ENCODE data around the gene MIOS. TPM values are rescaled to one million over a fixed set of nuclear protein-coding genes. Genes with fewer than 3 reads are reported as not detected.
"Not testable (repeated sequence)": the region's sequence is repeated elsewhere in the genome, so short reads cannot be mapped to it uniquely, and the experiment has no call there.

Gene MIOS
- total RNA-seq, 1 donor from 2014 or later: 37.9 TPM

GRCh38 chr7:7651479-7651878 lies 84.8 kb downstream of the MIOS start:
- H3K27me3 Mint-ChIP-seq (ENCODE audit: low read depth): no peaks in the 10 kb centered on the region
- no peak overlapping the region for H3K4me3 Mint-ChIP-seq
- no peaks in the 10 kb centered on the region for H3K36me3 Mint-ChIP-seq (ENCODE audit: low read depth)
- H3K4me1 Mint-ChIP-seq: peaks cover 9% of the 10 kb centered on the region
- no peak overlapping the region for H3K27ac Mint-ChIP-seq (ENCODE audit: unreplicated experiment)
- no peak for TF ChIP-seq CTCF (conservative IDR thresholded peaks at IDR 0.05)
- H3K9me3 Mint-ChIP-seq: no peaks in the 10 kb centered on the region
- DNase-seq (ENCODE audit: low read depth, low spot score): no peak

- Mint-ChIP-seq H3K27ac (ENCODE audit: unreplicated experiment) (no peak overlapping the region), H3K36me3 (ENCODE audit: low read depth) (peaks cover 11% of the 10 kb centered on the region), H3K27me3 (ENCODE audit: low read depth) (no peaks in the 10 kb centered on the region), H3K4me3 (no peak overlapping the region), H3K9me3 (peaks cover 2% of the 10 kb centered on the region), H3K4me1 (peaks cover 9% of the 10 kb centered on the region)
- no peak for TF ChIP-seq CTCF (conservative IDR thresholded peaks at IDR 0.05)
- DNase-seq (ENCODE audit: low read depth, low spot score): no peak
These were observed 86.3 kb downstream of the MIOS start for GRCh38 chr7:7652798-7653540.

GRCh38 chr7:7653593-7654187 lies 87.0 kb downstream of the MIOS start:
- Mint-ChIP-seq H3K4me3 (no peak overlapping the region), H3K9me3 (peaks cover 2% of the 10 kb centered on the region), H3K27me3 (ENCODE audit: low read depth) (no peaks in the 10 kb centered on the region), H3K36me3 (ENCODE audit: low read depth) (peaks cover 17% of the 10 kb centered on the region), H3K27ac (ENCODE audit: unreplicated experiment) (no peak overlapping the region), H3K4me1 (peaks cover 9% of the 10 kb centered on the region)
- peak; percentile 35 for DNase-seq (ENCODE audit: low read depth, low spot score)
- peak; percentile 67 for TF ChIP-seq CTCF (conservative IDR thresholded peaks at IDR 0.05)

GRCh38 chr7:7654964-7655715 lies 88.5 kb downstream of the MIOS start:
- TF ChIP-seq CTCF (conservative IDR thresholded peaks at IDR 0.05): no peak
- Mint-ChIP-seq H3K4me3 (no peak overlapping the region), H3K27me3 (ENCODE audit: low read depth) (no peaks in the 10 kb centered on the region), H3K4me1 (peaks cover 9% of the 10 kb centered on the region), H3K9me3 (peaks cover 10% of the 10 kb centered on the region), H3K27ac (ENCODE audit: unreplicated experiment) (no peak overlapping the region), H3K36me3 (ENCODE audit: low read depth) (peaks cover 28% of the 10 kb centered on the region)
- DNase-seq (ENCODE audit: low read depth, low spot score): no peak

- H3K27me3 Mint-ChIP-seq (ENCODE audit: low read depth); DNase-seq (ENCODE audit: low read depth, low spot score); H3K4me1 Mint-ChIP-seq; H3K4me3 Mint-ChIP-seq; H3K27ac Mint-ChIP-seq (ENCODE audit: unreplicated experiment); H3K9me3 Mint-ChIP-seq: not testable (repeated sequence)
- peaks cover 36% of the 10 kb centered on the region for H3K36me3 Mint-ChIP-seq (ENCODE audit: low read depth)
These were observed 89.8 kb downstream of the MIOS start for GRCh38 chr7:7656459-7656858.

Other genes with a start within 250 kb of the MIOS start
- 0.28 and 0.30 TPM in 2 replicates for gene COL28A1, start 31.0 kb upstream of the MIOS start, total RNA-seq
- 9.3 and 9.8 TPM in 2 replicates for gene UMAD1, start 73.9 kb downstream of the MIOS start, total RNA-seq
- gene RPA3, start 151.7 kb downstream of the MIOS start, total RNA-seq: 70.8 and 78.8 TPM in 2 replicates